HFF-Myc (cell line): Measurements from ENCODE around the gene DNER.

ENCODE experiments used
- DNase-seq: peaks from one replicate; pipeline ENCODE4 v3.0.0-alpha.2; 2011; ENCODE audit warnings: low read depth; ENCODE audit errors: extremely low read depth
- H3K4me3 ChIP-seq: replicated peaks from 2 replicates; pipeline ENCODE4 v1.5.1; 2011; ENCODE audit warnings: low read depth, mild to moderate bottlenecking, control low read depth, low read length
- CTCF ChIP-seq: IDR thresholded peaks from 2 replicates; pipeline ENCODE4 v1.5.1; 2012; ENCODE audit warnings: mild to moderate bottlenecking, low read depth, low read length, control low read depth; ENCODE audit errors: missing control alignments

Gene DNER

GRCh38 chr2:229715895-229716507 lies 1.6 kb upstream of the DNER start:
- no peak for DNase-seq
- no peak overlapping the region for H3K4me3 ChIP-seq
- TF ChIP-seq CTCF, result peak; percentile 57

GRCh38 chr2:229714736-229715541 lies 584 bp upstream of the DNER start:
- TF ChIP-seq CTCF, result peak; percentile 2
- DNase-seq, result no peak
- peak overlapping the region; percentile 39 for H3K4me3 ChIP-seq

GRCh38 chr2:229713371-229714079 lies 830 bp downstream of the DNER start:
- no peak for DNase-seq
- TF ChIP-seq CTCF, result no peak
- peak overlapping the region; percentile 39 for H3K4me3 ChIP-seq

- no peak for DNase-seq
- TF ChIP-seq CTCF, result no peak
- no peak overlapping the region for H3K4me3 ChIP-seq
Observed at GRCh38 chr2:229712136-229712535, 2.2 kb downstream of the DNER start.

GRCh38 chr2:229708335-229708734 lies 6.0 kb downstream of the DNER start:
- no peak for DNase-seq

More at GRCh38 chr2:229708335-229708734, 6.0 kb downstream of the DNER start:
- no peak overlapping the region for H3K4me3 ChIP-seq
- TF ChIP-seq CTCF, result no peak
